Lower lobe of right lung (tissue), 2 donors: ENCODE data around the gene PTPRT. TPM values are rescaled to one million over a fixed set of nuclear protein-coding genes. Genes with fewer than 3 reads are reported as not detected.
"Not testable (repeated sequence)": the region's sequence is repeated elsewhere in the genome, so short reads cannot be mapped to it uniquely, and the experiment has no call there.

Experiments used
- ATAC-seq, 2 donors: fragments of 200-7000 bp; cut with Tn5 transposase; one replicate each; pipeline ENCODE4 v1.9.1; 2020 to 2022; ENCODE audit warnings: mild to moderate bottlenecking in 2 of 2, moderate library complexity in 2 of 2
- DNase-seq: peaks from one replicate; pipeline ENCODE4 v3.0.0-alpha.2; 2020
- H3K27ac ChIP-seq: fragments of 200-600 bp; one replicate; pipeline ENCODE4 v1.8.0; 2022
- H3K27me3 ChIP-seq: fragments of 200-600 bp; one replicate; pipeline ENCODE4 v1.8.0; 2022; ENCODE audit warnings: low read depth
- H3K36me3 ChIP-seq: fragments of 200-600 bp; one replicate; pipeline ENCODE4 v1.8.0; 2022; ENCODE audit warnings: mild to moderate bottlenecking
- H3K4me1 ChIP-seq: fragments of 200-600 bp; one replicate; pipeline ENCODE4 v1.8.0; 2022
- H3K4me3 ChIP-seq: fragments of 200-600 bp; one replicate; pipeline ENCODE4 v1.8.0; 2022; ENCODE audit warnings: mild to moderate bottlenecking
- H3K9me3 ChIP-seq: fragments of 200-600 bp; one replicate; pipeline ENCODE4 v1.8.0; 2022
- CTCF ChIP-seq: fragments of 200-600 bp; IDR thresholded peaks from one replicate; pipeline ENCODE4 v1.8.0; 2022; ENCODE audit warnings: antibody characterized with exemption, mild to moderate bottlenecking
- intact Hi-C: fragments of 100-400 bp; cut with DNase I; formaldehyde crosslinking; loops from one replicate; pipeline ENCODE4 v1.11.0; 2022
- total RNA-seq: library from RNA; stranded (reverse); fragmentation: NEBNext Ultra II Directional; extraction: Animal tissue kit (Norgen Biotek cat#: 25700); gene quantifications from one replicate; pipeline ENCODE4 v1.2.1, GENCODE V29; 2021
- donor health status: DM: no; HTN: yes; CAD: no; lungs with severe emphysema.

The PTPRT gene
- total RNA-seq, 1 donor from 2014 or later, result 8.0 TPM

GRCh38 chr20:42924215-42924614 lies 265.5 kb downstream of the PTPRT start:
- Histone ChIP-seq H3K36me3 (no peaks in the 10 kb centered on the region), H3K4me3 (no peak overlapping the region), H3K27me3 (no peaks in the 10 kb centered on the region), H3K4me1 (no peaks in the 10 kb centered on the region), H3K9me3 (no peaks in the 10 kb centered on the region), H3K27ac (no peak overlapping the region)
- no peak for TF ChIP-seq CTCF
- intact Hi-C loops, result no loop called here
- DNase-seq, result no peak
- no peak for ATAC-seq

GRCh38 chr20:42923348-42923918 lies 266.3 kb downstream of the PTPRT start:
- Histone ChIP-seq H3K27ac (no peak overlapping the region), H3K36me3 (no peaks in the 10 kb centered on the region), H3K4me1 (no peaks in the 10 kb centered on the region), H3K9me3 (no peaks in the 10 kb centered on the region), H3K27me3 (no peaks in the 10 kb centered on the region), H3K4me3 (no peak overlapping the region)
- intact Hi-C loops, result no loop called here
- DNase-seq (no peak), ATAC-seq (no peak)
- TF ChIP-seq CTCF, result no peak

GRCh38 chr20:42920776-42921175 lies 268.9 kb downstream of the PTPRT start:
- TF ChIP-seq CTCF, result no peak
- H3K27me3 ChIP-seq, result no peaks in the 10 kb centered on the region
- no peak for ATAC-seq
- H3K4me3 ChIP-seq, result no peak overlapping the region
- H3K36me3 ChIP-seq, result no peaks in the 10 kb centered on the region
- no peak for DNase-seq
- H3K9me3 ChIP-seq, result no peaks in the 10 kb centered on the region
- intact Hi-C loops, result no loop called here
- H3K4me1 ChIP-seq, result no peaks in the 10 kb centered on the region
- H3K27ac ChIP-seq, result no peak overlapping the region

- intact Hi-C loops, result no loop called here
Measured at GRCh38 chr20:42919316-42919715, 270.4 kb downstream of the PTPRT start.

GRCh38 chr20:42915081-42915480 lies 274.6 kb downstream of the PTPRT start:
- no peak for TF ChIP-seq CTCF
- Histone ChIP-seq H3K27me3 (no peaks in the 10 kb centered on the region), H3K36me3 (no peaks in the 10 kb centered on the region), H3K9me3 (no peaks in the 10 kb centered on the region), H3K4me3 (no peak overlapping the region), H3K4me1 (no peaks in the 10 kb centered on the region), H3K27ac (no peak overlapping the region)
- ATAC-seq (no peak), DNase-seq (no peak)
- intact Hi-C loops, result no loop called here

More at GRCh38 chr20:42919316-42919715, 270.4 kb downstream of the PTPRT start:
- Histone ChIP-seq H3K36me3 (no peaks in the 10 kb centered on the region), H3K4me1 (no peaks in the 10 kb centered on the region), H3K27ac (no peak overlapping the region), H3K4me3 (no peak overlapping the region), H3K27me3 (no peaks in the 10 kb centered on the region), H3K9me3 (no peaks in the 10 kb centered on the region)
- TF ChIP-seq CTCF, result no peak
- ATAC-seq (no peak), DNase-seq (no peak)

GRCh38 chr20:42914302-42914701 lies 275.4 kb downstream of the PTPRT start:
- no peak for TF ChIP-seq CTCF
- Histone ChIP-seq H3K27me3 (no peaks in the 10 kb centered on the region), H3K4me3 (no peak overlapping the region), H3K4me1 (no peaks in the 10 kb centered on the region), H3K9me3 (no peaks in the 10 kb centered on the region), H3K27ac (no peak overlapping the region), H3K36me3 (no peaks in the 10 kb centered on the region)
- no peak for ATAC-seq
- DNase-seq, result no peak
- intact Hi-C loops, result no loop called here

- intact Hi-C loops, ATAC-seq, H3K4me1 ChIP-seq, H3K4me3 ChIP-seq, H3K27ac ChIP-seq, H3K27me3 ChIP-seq, H3K9me3 ChIP-seq, H3K36me3 ChIP-seq, DNase-seq: not testable (repeated sequence)
Measured at GRCh38 chr20:42910808-42911207, 278.9 kb downstream of the PTPRT start.
